ENCODE results near the gene ZNF786. TPM values are rescaled to one million over a fixed set of nuclear protein-coding genes. Genes with fewer than 3 reads are reported as not detected.

ZNF786 gene
- polyA plus RNA-seq, 1 experiment: 2.1 TPM

DNA sequence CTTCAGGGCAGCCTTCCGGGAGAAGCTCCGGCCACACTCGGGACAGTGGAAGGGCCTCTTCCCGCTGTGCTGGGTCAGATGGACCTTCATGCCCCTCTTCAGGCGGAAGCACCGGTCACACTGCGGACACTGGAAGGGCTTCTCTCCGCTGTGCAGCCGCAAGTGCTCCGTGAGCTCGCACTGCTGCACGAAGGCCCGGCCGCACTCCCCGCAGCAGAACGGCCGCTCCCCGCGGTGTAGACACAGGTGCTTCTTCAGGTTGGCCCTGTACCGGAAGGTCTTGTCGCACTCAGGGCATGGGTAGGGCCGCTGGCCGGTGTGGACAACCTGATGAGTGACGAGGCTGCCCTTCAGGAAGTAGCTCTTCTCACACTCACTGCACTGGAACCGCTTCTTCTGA is 14.2 kb upstream of the ZNF786 start:
- H3K27me3 ChIP-seq (ENCODE audit: control insufficient read depth, insufficient read depth, low read length): no peaks in the 10 kb centered on the region
- DNase-seq (ENCODE audit: low read depth): no peak
- ChIA-PET POLR2A (no interaction called here), CTCF (interaction anchor here (1.1 kb wide), 1 partner anchor 10 kb away, joined by 3 read pairs; no protein-coding TSS in a partner anchor)
- H3K4me3 ChIP-seq (ENCODE audit: low read depth, low read length): no peak overlapping the region
- TF ChIP-seq, protein P1, sequence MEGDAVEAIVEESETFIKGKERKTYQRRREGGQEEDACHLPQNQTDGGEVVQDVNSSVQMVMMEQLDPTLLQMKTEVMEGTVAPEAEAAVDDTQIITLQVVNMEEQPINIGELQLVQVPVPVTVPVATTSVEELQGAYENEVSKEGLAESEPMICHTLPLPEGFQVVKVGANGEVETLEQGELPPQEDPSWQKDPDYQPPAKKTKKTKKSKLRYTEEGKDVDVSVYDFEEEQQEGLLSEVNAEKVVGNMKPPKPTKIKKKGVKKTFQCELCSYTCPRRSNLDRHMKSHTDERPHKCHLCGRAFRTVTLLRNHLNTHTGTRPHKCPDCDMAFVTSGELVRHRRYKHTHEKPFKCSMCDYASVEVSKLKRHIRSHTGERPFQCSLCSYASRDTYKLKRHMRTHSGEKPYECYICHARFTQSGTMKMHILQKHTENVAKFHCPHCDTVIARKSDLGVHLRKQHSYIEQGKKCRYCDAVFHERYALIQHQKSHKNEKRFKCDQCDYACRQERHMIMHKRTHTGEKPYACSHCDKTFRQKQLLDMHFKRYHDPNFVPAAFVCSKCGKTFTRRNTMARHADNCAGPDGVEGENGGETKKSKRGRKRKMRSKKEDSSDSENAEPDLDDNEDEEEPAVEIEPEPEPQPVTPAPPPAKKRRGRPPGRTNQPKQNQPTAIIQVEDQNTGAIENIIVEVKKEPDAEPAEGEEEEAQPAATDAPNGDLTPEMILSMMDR (IDR thresholded peaks at IDR 0.05; ENCODE audit: insufficient read depth, low read depth, low read length): no peak
- no peaks in the 10 kb centered on the region for H3K36me3 ChIP-seq (ENCODE audit: control insufficient read depth, insufficient read depth, low read length)

DNA sequence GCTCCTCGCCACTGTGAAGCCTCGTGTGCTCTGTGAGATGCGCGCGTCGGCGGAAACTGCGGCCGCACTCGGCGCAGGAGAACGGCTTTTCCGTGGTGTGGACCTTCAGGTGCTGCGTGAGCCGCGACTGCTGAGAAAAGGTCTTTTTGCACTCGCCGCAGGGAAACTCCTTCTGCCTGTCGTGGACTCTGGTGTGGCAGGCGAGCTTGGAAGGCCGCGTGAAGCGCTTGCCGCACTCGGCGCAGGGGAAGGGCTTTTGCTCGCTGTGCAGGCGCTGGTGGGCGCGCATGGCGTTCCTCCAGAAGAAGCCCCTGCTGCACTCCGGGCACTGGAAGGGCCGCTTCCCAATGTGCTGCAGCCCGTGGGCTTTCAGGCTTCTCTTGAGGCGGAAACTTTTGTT is 13.7 kb upstream of the ZNF786 start:
- CTCF ChIA-PET: no interaction called here
- Histone ChIP-seq H3K27me3 (ENCODE audit: control insufficient read depth, insufficient read depth, low read length) (no peaks in the 10 kb centered on the region), H3K36me3 (ENCODE audit: control insufficient read depth, insufficient read depth, low read length) (no peaks in the 10 kb centered on the region), H3K4me3 (ENCODE audit: low read depth, low read length) (no peak overlapping the region)
- no peak for DNase-seq (ENCODE audit: low read depth)
- TF ChIP-seq, protein P1 (IDR thresholded peaks at IDR 0.05; ENCODE audit: insufficient read depth, low read depth, low read length): no peak
- POLR2A ChIA-PET: no interaction called here

DNA sequence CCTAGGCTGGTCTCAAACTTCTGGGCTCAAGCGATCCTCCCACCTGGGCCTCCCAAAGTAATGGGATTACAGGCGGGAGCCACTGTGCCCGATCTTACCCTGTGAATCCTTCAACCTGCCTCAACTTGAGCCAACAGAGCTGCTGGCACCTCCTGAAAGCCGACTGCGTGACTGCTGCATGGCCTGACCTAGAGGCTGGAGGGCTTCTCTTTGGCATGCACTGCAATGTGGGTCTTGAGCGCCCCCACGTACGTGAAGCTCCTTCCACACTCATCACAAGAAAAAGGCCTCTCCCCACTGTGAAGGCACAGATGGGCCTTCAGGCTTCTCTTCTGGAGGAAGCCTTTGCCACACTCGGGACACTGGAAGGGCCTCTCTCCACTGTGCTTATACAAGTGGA is 12.9 kb upstream of the ZNF786 start:
- ChIA-PET POLR2A (no interaction called here), CTCF (no interaction called here)
- no peak for DNase-seq (ENCODE audit: low read depth)
- Histone ChIP-seq H3K27me3 (ENCODE audit: control insufficient read depth, insufficient read depth, low read length) (no peaks in the 10 kb centered on the region), H3K36me3 (ENCODE audit: control insufficient read depth, insufficient read depth, low read length) (no peaks in the 10 kb centered on the region), H3K4me3 (ENCODE audit: low read depth, low read length) (no peak overlapping the region)
- TF ChIP-seq, protein P1 (IDR thresholded peaks at IDR 0.05; ENCODE audit: insufficient read depth, low read depth, low read length): no peak

DNA sequence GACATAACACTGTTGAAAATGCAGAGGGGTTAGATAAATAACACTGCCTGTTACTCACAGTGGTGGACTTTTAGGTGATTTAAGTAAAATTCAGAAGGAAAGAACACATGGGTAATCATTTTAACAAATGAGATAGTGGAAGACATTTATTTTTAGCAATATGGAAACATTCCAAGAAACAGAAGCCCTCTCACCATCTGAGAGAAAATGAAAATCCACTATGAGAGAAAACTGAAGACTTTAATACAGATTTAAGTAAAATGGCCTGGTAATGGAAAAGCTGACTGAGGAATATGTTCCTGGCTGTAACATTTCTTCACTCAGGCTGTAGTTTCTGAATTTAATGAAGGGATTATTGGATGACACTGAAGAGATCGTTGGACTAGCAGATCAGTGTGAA is 12.1 kb upstream of the ZNF786 start:
- no peak for DNase-seq (ENCODE audit: low read depth)
- Histone ChIP-seq H3K27me3 (ENCODE audit: control insufficient read depth, insufficient read depth, low read length) (no peaks in the 10 kb centered on the region), H3K36me3 (ENCODE audit: control insufficient read depth, insufficient read depth, low read length) (no peaks in the 10 kb centered on the region), H3K4me3 (ENCODE audit: low read depth, low read length) (no peak overlapping the region)
- TF ChIP-seq, protein P1 (IDR thresholded peaks at IDR 0.05; ENCODE audit: insufficient read depth, low read depth, low read length): no peak
- POLR2A ChIA-PET: no interaction called here
- CTCF ChIA-PET: no interaction called here

DNA sequence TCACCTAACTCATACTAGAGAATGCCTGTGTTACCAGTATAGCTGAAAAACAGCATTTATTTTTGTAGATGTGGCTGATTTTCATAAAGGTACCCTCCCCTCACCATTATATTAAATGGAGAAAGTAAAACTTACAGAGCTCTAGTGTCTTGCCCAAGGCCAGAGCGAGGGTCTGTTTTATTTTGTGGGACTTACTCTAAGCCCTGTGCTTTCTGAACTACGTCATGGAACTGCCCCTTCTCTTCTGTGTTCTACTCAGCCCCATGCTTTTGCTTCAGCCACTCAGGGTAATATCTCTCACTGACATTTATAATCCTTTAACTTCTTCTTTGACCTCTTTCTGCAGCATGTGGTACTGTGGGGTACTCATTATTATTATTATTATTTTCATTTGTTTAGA is 10.3 kb upstream of the ZNF786 start:
- CTCF ChIA-PET: interaction anchor here (1.5 kb wide), 2 partner anchors 25 to 46 kb away, joined by 5 to 6 read pairs; partner anchors contain the start of genes ZNF398 and ZNF425
- TF ChIP-seq, protein P1 (IDR thresholded peaks at IDR 0.05; ENCODE audit: insufficient read depth, low read depth, low read length): no peak

More for the DNA sequence above, 10.3 kb upstream of the ZNF786 start:
- no peak for DNase-seq (ENCODE audit: low read depth)
- Histone ChIP-seq H3K36me3 (ENCODE audit: control insufficient read depth, insufficient read depth, low read length) (no peaks in the 10 kb centered on the region), H3K4me3 (ENCODE audit: low read depth, low read length) (no peak overlapping the region), H3K27me3 (ENCODE audit: control insufficient read depth, insufficient read depth, low read length) (no peaks in the 10 kb centered on the region)
- POLR2A ChIA-PET: no interaction called here
